NB4 (cell line): ENCODE data around the gene DEFB125.

Experiments
- DNase-seq: peaks from one replicate; pipeline ENCODE4 v3.0.0; 2010; ENCODE audit warnings: low read depth
- H3K4me3 ChIP-seq: one replicate; pipeline ENCODE4 v1.5.1; 2011; ENCODE audit warnings: mild to moderate bottlenecking, low read depth, low read length, moderate library complexity
- MAX ChIP-seq: IDR thresholded peaks from 2 replicates; pipeline ENCODE4 v1.6.1; 2011; ENCODE audit warnings: low read depth, low read length
- MYC ChIP-seq: IDR thresholded peaks from 2 replicates; pipeline ENCODE4 v1.6.1; 2011; ENCODE audit warnings: low read depth, low read length
- POLR2A ChIP-seq: IDR thresholded peaks from 2 replicates; pipeline ENCODE4 v1.6.1; 2011; ENCODE audit warnings: mild to moderate bottlenecking; ENCODE audit not compliant: insufficient read length; ENCODE audit errors: extremely low read depth
- TF ChIP-seq, protein P1 (sequence below): IDR thresholded peaks from one replicate; pipeline ENCODE4 v1.5.1; 2012; ENCODE audit warnings: low read depth, low read length

Gene DEFB125

GRCh38 chr20:87401-87800, at the start of gene DEFB125:
DEFB125 (plus strand) TSS chr20:87672; CDS start chr20:87710, 38 bp downstream.
- no peak for TF ChIP-seq MAX
- no peak for DNase-seq
- no peak within 1 kb of the TSS for H3K4me3 ChIP-seq

GRCh38 chr20:60035-60918, 27.2 kb upstream of the DEFB125 start:
- DNase-seq = no peak
- no peak for TF ChIP-seq MAX
- TF ChIP-seq, protein P1, sequence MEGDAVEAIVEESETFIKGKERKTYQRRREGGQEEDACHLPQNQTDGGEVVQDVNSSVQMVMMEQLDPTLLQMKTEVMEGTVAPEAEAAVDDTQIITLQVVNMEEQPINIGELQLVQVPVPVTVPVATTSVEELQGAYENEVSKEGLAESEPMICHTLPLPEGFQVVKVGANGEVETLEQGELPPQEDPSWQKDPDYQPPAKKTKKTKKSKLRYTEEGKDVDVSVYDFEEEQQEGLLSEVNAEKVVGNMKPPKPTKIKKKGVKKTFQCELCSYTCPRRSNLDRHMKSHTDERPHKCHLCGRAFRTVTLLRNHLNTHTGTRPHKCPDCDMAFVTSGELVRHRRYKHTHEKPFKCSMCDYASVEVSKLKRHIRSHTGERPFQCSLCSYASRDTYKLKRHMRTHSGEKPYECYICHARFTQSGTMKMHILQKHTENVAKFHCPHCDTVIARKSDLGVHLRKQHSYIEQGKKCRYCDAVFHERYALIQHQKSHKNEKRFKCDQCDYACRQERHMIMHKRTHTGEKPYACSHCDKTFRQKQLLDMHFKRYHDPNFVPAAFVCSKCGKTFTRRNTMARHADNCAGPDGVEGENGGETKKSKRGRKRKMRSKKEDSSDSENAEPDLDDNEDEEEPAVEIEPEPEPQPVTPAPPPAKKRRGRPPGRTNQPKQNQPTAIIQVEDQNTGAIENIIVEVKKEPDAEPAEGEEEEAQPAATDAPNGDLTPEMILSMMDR = no peak
- TF ChIP-seq POLR2A = no peak
- TF ChIP-seq MYC = no peak
- no peak overlapping the region for H3K4me3 ChIP-seq

- no peak overlapping the region for H3K4me3 ChIP-seq
- no peak for DNase-seq
- TF ChIP-seq MYC (no peak), MAX (no peak), POLR2A (no peak)
- TF ChIP-seq, protein P1 = no peak
Measured at GRCh38 chr20:61230-61629, 26.2 kb upstream of the DEFB125 start.

DNA sequence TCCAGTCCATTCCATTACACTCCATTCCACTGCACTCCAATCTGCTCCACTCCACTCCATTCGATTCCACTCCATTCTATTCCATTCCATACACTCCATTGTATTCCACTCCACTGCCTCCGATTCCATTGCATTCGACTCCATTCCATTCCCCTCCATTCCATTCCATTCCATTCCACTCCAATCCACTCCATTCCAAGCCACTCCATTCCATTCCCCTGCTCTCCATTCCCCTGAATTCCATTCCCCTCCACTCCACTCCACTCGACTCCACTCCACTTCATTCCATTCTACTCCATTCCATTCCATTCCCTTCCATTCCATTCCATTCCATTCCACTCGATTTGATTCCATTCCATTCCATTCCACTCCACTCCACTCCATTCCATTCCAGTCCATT, 25.7 kb upstream of the DEFB125 start:
- no peak overlapping the region for H3K4me3 ChIP-seq
- TF ChIP-seq, protein P1 = no peak
- TF ChIP-seq MYC (no peak), POLR2A (no peak), MAX (no peak)
- no peak for DNase-seq

DNA sequence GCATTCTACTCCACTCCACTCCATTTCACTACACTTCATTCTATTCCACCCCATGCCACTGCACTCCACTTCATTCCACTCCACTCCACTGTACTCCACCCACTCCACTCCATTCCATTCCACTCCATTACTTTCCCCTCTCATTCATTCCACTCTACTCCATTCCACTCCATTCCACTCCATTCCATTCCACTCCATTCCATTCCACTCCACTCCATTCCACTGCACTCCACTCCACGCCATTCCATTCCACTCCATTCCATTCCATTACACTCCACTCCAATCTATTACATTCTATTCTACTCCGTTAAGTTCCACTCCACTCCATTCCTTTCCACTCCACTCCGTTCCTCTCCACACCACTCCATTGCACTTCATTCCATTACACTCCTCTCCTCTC, 25.0 kb upstream of the DEFB125 start:
- no peak overlapping the region for H3K4me3 ChIP-seq
- TF ChIP-seq, protein P1 = no peak
- TF ChIP-seq POLR2A (no peak), MYC (no peak), MAX (no peak)
- DNase-seq = no peak

- H3K4me3 ChIP-seq = no peak overlapping the region
- no peak for DNase-seq
- TF ChIP-seq POLR2A (no peak), MYC (no peak), MAX (no peak)
- TF ChIP-seq, protein P1 = no peak
Measured at GRCh38 chr20:64026-64603, 23.4 kb upstream of the DEFB125 start.
